HepG2 (cell line): ENCODE results near the gene UPK1B. TPM values are rescaled to one million over a fixed set of nuclear protein-coding genes. Genes with fewer than 3 reads are reported as not detected.

Experiments used
- ATAC-seq: fragments of 200-7000 bp; cut with Tn5 transposase; 3 replicates; pipeline ENCODE4 v1.9.1; 2020; ENCODE audit warnings: mild to moderate bottlenecking, moderate library complexity
- BruUV-seq: library from RNA; stranded (reverse); fragments of 400-500 nt; replicated peaks from 2 replicates; lab custom pipeline; 2021; lab: Mats Ljungman, UMichigan
- CTCF ChIA-PET: fragments of 300-600 bp; formaldehyde crosslinking; extraction: SDS; loops from one replicate; lab custom pipeline; 2021; ENCODE audit warnings: low total read pairs, inconsistent platforms, low intra/inter-chr PET ratio; lab: Yijun Ruan, JAX
- POLR2A ChIA-PET: fragments of 350-600 bp; sonication (Branson Sonifier 250); formaldehyde crosslinking; loops from one replicate; lab custom pipeline; 2020; ENCODE audit warnings: antibody characterized with exemption, inconsistent platforms; lab: Yijun Ruan, JAX
- DNase-seq: peaks from one replicate; pipeline ENCODE4 v3.0.0-alpha.2; 2015; ENCODE audit warnings: low spot score
- FAIRE-seq: peaks from 3 replicates; lab custom pipeline; 2011; peaks lifted over from hg19 to GRCh38; lab: Jason Lieb, UNC
- H2AFZ ChIP-seq: one replicate; pipeline ENCODE4 v1.6.1; 2011; ENCODE audit warnings: low read length, inconsistent platforms
- H3K27ac ChIP-seq: fragments of 300-600 bp; 3 replicates; pipeline ENCODE4 v1.8.0; 2011; ENCODE audit warnings: mixed run types, mild to moderate bottlenecking, mixed read lengths, low read length, inconsistent platforms; ENCODE audit not compliant: insufficient read depth; ENCODE audit errors: extremely low read length
- H3K27me3 ChIP-seq, 2 experiments: fragments of 200-600 bp in 1 of 2; 2 replicates in 1 of 2; 3 replicates in 1 of 2; pipeline versions ENCODE4 v1.6.0 to v1.8.0; 2011; ENCODE audit warnings: low read length in 2 of 2, mild to moderate bottlenecking in 2 of 2, moderate library complexity in 2 of 2, inconsistent platforms in 1 of 2; ENCODE audit not compliant: insufficient read depth in 2 of 2, control insufficient read depth in 1 of 2
- H3K36me3 ChIP-seq, 2 experiments: fragments of 200-600 bp in 1 of 2; replicated peaks in 1 of 2; 2 replicates in 1 of 2; 3 replicates in 1 of 2; pipeline versions ENCODE4 v1.5.1 to v1.8.0; 2011; ENCODE audit warnings: low read length in 2 of 2, inconsistent platforms in 1 of 2; ENCODE audit not compliant: insufficient read depth in 2 of 2, control insufficient read depth in 1 of 2
- H3K4me1 ChIP-seq: 2 replicates; pipeline ENCODE4 v1.5.1; 2012; ENCODE audit warnings: low read length, inconsistent platforms; ENCODE audit not compliant: insufficient read depth
- H3K4me2 ChIP-seq: 2 replicates; pipeline ENCODE4 v1.6.0; 2011; ENCODE audit warnings: low read depth, low read length, inconsistent platforms
- H3K4me3 ChIP-seq, 3 experiments: fragments of 200-600 bp in 1 of 3; sonication (generic), shearing (Covaris generic) in 1 of 3; replicated peaks in 1 of 3; 2 replicates each; pipeline ENCODE4 v1.5.1; 2011 to 2016; ENCODE audit warnings: low read length in 3 of 3, inconsistent platforms in 2 of 3, low read depth in 2 of 3, mild to moderate bottlenecking in 2 of 3, control low read depth in 1 of 3, mixed read lengths in 1 of 3; ENCODE audit not compliant: insufficient read depth in 1 of 3
- H3K79me2 ChIP-seq: one replicate; pipeline ENCODE4 v1.6.1; 2011; ENCODE audit warnings: low read length, inconsistent platforms; ENCODE audit not compliant: insufficient read depth
- H3K9ac ChIP-seq: 2 replicates; pipeline ENCODE4 v1.6.0; 2011; ENCODE audit warnings: mild to moderate bottlenecking, low read depth, low read length, inconsistent platforms; ENCODE audit not compliant: insufficient read depth
- H3K9me3 ChIP-seq: 2 replicates; pipeline ENCODE4 v1.5.1; 2012; ENCODE audit warnings: mild to moderate bottlenecking, low read length
- H4K20me1 ChIP-seq: 2 replicates; pipeline ENCODE4 v1.6.0; 2011; ENCODE audit warnings: inconsistent platforms, mild to moderate bottlenecking, low read length, moderate library complexity; ENCODE audit not compliant: insufficient read depth
- CAMTA2 ChIP-seq: sonication (generic); formaldehyde crosslinking; IDR thresholded peaks from 2 replicates; pipeline ENCODE4 v1.4.0; 2020; ENCODE audit warnings: mild to moderate bottlenecking, missing genetic modification reagents, borderline replicate concordance
- CREB1 ChIP-seq, 2 experiments: fragments of 450-650 bp in 1 of 2; IDR thresholded peaks; 2 replicates each; pipeline ENCODE4 v1.6.1; 2016 to 2017; ENCODE audit warnings: control low read depth in 1 of 2, mild to moderate bottlenecking in 1 of 2, missing compliant biosample characterization in 1 of 2, missing genetic modification characterization in 1 of 2
- DMTF1 ChIP-seq: sonication (generic); formaldehyde crosslinking; IDR thresholded peaks from 2 replicates; pipeline ENCODE4 v1.4.0; 2020; ENCODE audit warnings: mild to moderate bottlenecking, missing genetic modification reagents
- EEA1 ChIP-seq: sonication (generic); formaldehyde crosslinking; IDR thresholded peaks from 2 replicates; pipeline ENCODE4 v1.5.1; 2020; ENCODE audit warnings: mild to moderate bottlenecking, missing genetic modification reagents, borderline replicate concordance
- GPBP1L1 ChIP-seq: sonication (generic); formaldehyde crosslinking; IDR thresholded peaks from 2 replicates; pipeline ENCODE4 v1.5.0; 2020; ENCODE audit warnings: mild to moderate bottlenecking, missing genetic modification reagents
- KLF6 ChIP-seq: IDR thresholded peaks from 2 replicates; pipeline ENCODE4 v1.8.0; 2016; ENCODE audit warnings: missing biosample characterization, missing genetic modification reagents
- MIER3 ChIP-seq: IDR thresholded peaks from 2 replicates; pipeline ENCODE4 v1.6.1; 2016; ENCODE audit warnings: missing compliant biosample characterization, borderline replicate concordance
- POLR2AphosphoS2 ChIP-seq: IDR thresholded peaks from 2 replicates; pipeline ENCODE4 v1.6.1; 2011; ENCODE audit warnings: low read depth, low read length, improper control_type of control experiment
- PRMT3 ChIP-seq: sonication (generic); formaldehyde crosslinking; IDR thresholded peaks from 2 replicates; pipeline ENCODE4 v1.8.1; 2022; ENCODE audit warnings: low read depth, mild to moderate bottlenecking, moderate library complexity, missing genetic modification reagents, borderline replicate concordance
- RFX1 ChIP-seq: fragments of 450-650 bp; IDR thresholded peaks from 2 replicates; pipeline ENCODE4 v1.6.1; 2017
- ZBTB20 ChIP-seq: sonication (generic); formaldehyde crosslinking; IDR thresholded peaks from 2 replicates; pipeline ENCODE4 v1.8.1; 2023; ENCODE audit warnings: missing genetic modification reagents, low read depth, mild to moderate bottlenecking, borderline replicate concordance
- ZNF180 ChIP-seq: sonication (generic); formaldehyde crosslinking; IDR thresholded peaks from 2 replicates; pipeline ENCODE4 v1.4.0; 2020; ENCODE audit warnings: low read depth, missing genetic modification reagents, borderline replicate concordance
- ZNF34 ChIP-seq: sonication (generic); formaldehyde crosslinking; IDR thresholded peaks from 2 replicates; pipeline ENCODE4 v1.4.0; 2020; ENCODE audit warnings: mild to moderate bottlenecking, missing genetic modification reagents, borderline replicate concordance
- ZNF431 ChIP-seq: sonication (generic); formaldehyde crosslinking; IDR thresholded peaks from 2 replicates; pipeline ENCODE4 v1.9.0; 2022; ENCODE audit warnings: missing genetic modification reagents, low read depth, mild to moderate bottlenecking, borderline replicate concordance
- WGBS: methylation state at CpG from one replicate; pipeline ENCODE4 v1.1.6; 2017; ENCODE audit warnings: low lambda C conversion rate; 5-methylcytosine and 5-hydroxymethylcytosine counted together
- in situ Hi-C: cut with HindIII; loops from 2 replicates; pipeline ENCODE4 v1.10.0; 2017; ENCODE audit warnings: low pct_unique_long_range_greater_than_20kb; ENCODE audit not compliant: extremely low pct_ligation_motif_present
- intact Hi-C: fragments of 100-400 bp; cut with micrococcal nuclease; formaldehyde crosslinking; loops from one replicate; pipeline ENCODE4 v1.10.0; 2022; ENCODE audit not compliant: unreplicated experiment
- polyA plus RNA-seq, 8 experiments: library from polyadenylated mRNA; depleted of rRNA in 3 of 8; stranded (reverse) in 7 of 8; unstranded in 1 of 8; fragments of >200 nt; fragmentation: Illumina TruSeq in 4 of 8; extraction: Trizol in 4 of 8; gene quantifications; 2 replicates each; pipeline versions ENCODE4 v1.2.1 to v1.2.3, GENCODE V29; 2011 to 2016; ENCODE audit warnings: low read depth in 4 of 8, missing spikeins in 1 of 8, mixed read lengths in 1 of 8; ENCODE audit not compliant: insufficient read depth in 1 of 8
- total RNA-seq, 5 experiments: library from RNA; depleted of rRNA; stranded (reverse); fragments of >200 nt; fragmentation: Illumina TruSeq; extraction: Trizol; gene quantifications; 2 replicates each; pipeline ENCODE4 v1.2.3, GENCODE V29; 2016; ENCODE audit warnings: low read depth in 1 of 5

UPK1B gene
- total and polyA plus RNA-seq, 2 of the 13 experiments (the other 11 are each of a cell fraction or from before 2014, with no cell fraction given) = not detected

GRCh38 chr3:119205685-119206084 is 32.3 kb downstream of the UPK1B start:
- Histone ChIP-seq H3K27ac (no peak overlapping the region), H3K4me2 (no peak overlapping the region), H3K9me3 (no peaks in the 10 kb centered on the region), H3K4me3 (no peak overlapping the region), H3K27me3 (no peaks in the 10 kb centered on the region), H4K20me1 (no peaks in the 10 kb centered on the region), H3K79me2 (no peaks in the 10 kb centered on the region), H3K4me1 (peaks cover 24% of the 10 kb centered on the region), H3K9ac (no peak overlapping the region), H3K36me3 (0 out of 5 replicates have a peak, but pooled peaks cover 0 to 4% of the 10 kb centered on the region in 2 experiments), H2AFZ (no peak overlapping the region)
- POLR2A ChIA-PET = no interaction called here
- peak; percentile 29 for ATAC-seq
- BruUV-seq = no TSS peak
- WGBS = 89% methylated on average over 5 of the region's 5 CpGs
- no peak for FAIRE-seq
- TF ChIP-seq CAMTA2 (CRISPR knock-in tag) (no peak), DMTF1 (CRISPR knock-in tag) (no peak), EEA1 (no peak), RFX1 (no peak)
- intact Hi-C loops = no loop called here
- in situ Hi-C loops = no loop called here
- CTCF ChIA-PET = no interaction called here
- no peak for DNase-seq

- in situ Hi-C loops = no loop called here
- ChIA-PET POLR2A (no interaction called here), CTCF (no interaction called here)
- H2AFZ ChIP-seq = no peak overlapping the region
- no peak for DNase-seq
- no peaks in the 10 kb centered on the region for H3K79me2 ChIP-seq
- H3K36me3 ChIP-seq = peaks cover 1 to 7% of the 10 kb centered on the region in 2 experiments; a peak in 3 of 5 replicates
- H4K20me1 ChIP-seq = no peaks in the 10 kb centered on the region
- no TSS peak for BruUV-seq
- WGBS = 90% methylated on average over 4 of the region's 4 CpGs
- no peaks in the 10 kb centered on the region for H3K27me3 ChIP-seq
- peak; percentile 64 for ATAC-seq
- no peak overlapping the region for H3K4me3 ChIP-seq
- intact Hi-C loops = no loop called here
- no peak overlapping the region for H3K9ac ChIP-seq
- H3K27ac ChIP-seq = no peak overlapping the region
- no peaks in the 10 kb centered on the region for H3K9me3 ChIP-seq
- H3K4me2 ChIP-seq = no peak overlapping the region
- no peak for FAIRE-seq
- peaks cover 36% of the 10 kb centered on the region for H3K4me1 ChIP-seq
- TF ChIP-seq CREB1 (IDR thresholded peaks at IDR 0.05) (no peak), CREB1 (CRISPR knock-in tag; IDR thresholded peaks at IDR 0.05) (no peak), ZNF431 (no peak), KLF6 (CRISPR knock-in tag) (no peak), GPBP1L1 (no peak), ZNF34 (CRISPR knock-in tag) (no peak), MIER3 (CRISPR knock-in tag) (no peak), POLR2AphosphoS2 (no peak), PRMT3 (CRISPR knock-in tag) (no peak), ZBTB20 (CRISPR knock-in tag) (no peak), ZNF180 (CRISPR knock-in tag) (no peak)
Measured at GRCh38 chr3:119206611-119207511, 33.5 kb downstream of the UPK1B start.
